Liver (tissue), 9 donors: ENCODE data around the gene ZNF620. TPM values are rescaled to one million over a fixed set of nuclear protein-coding genes. Genes with fewer than 3 reads are reported as not detected.
A peak's percentile ranks its signal among the peaks of the same experiment; 100 is the strongest.
"Not testable (repeated sequence)": the region's sequence is repeated elsewhere in the genome, so short reads cannot be mapped to it uniquely, and the experiment has no call there.

ENCODE experiments used
- DNase-seq: peaks from one replicate; pipeline ENCODE4 v3.0.0-alpha.2; 2017; ENCODE audit warnings: low spot score
- H3K27ac ChIP-seq, 2 donors: one replicate each; pipeline ENCODE4 v1.7.0; 2013; ENCODE audit warnings: inconsistent platforms in 2 of 2, low read length in 2 of 2, control low read depth in 1 of 2, low read depth in 1 of 2, mild to moderate bottlenecking in 1 of 2
- H3K27me3 ChIP-seq, 4 donors: one replicate each; pipeline versions ENCODE4 v1.6.1 to v1.7.0; 2013; ENCODE audit warnings: low read length in 3 of 4, inconsistent platforms in 1 of 4, mild to moderate bottlenecking in 1 of 4, moderate library complexity in 1 of 4; ENCODE audit not compliant: control insufficient read depth in 4 of 4, insufficient read depth in 4 of 4
- H3K36me3 ChIP-seq, 4 donors: one replicate each; pipeline versions ENCODE4 v1.6.1 to v1.7.0; 2013; ENCODE audit warnings: low read length in 3 of 4, mild to moderate bottlenecking in 3 of 4, low read depth in 1 of 4, moderate library complexity in 1 of 4; ENCODE audit not compliant: control insufficient read depth in 4 of 4, insufficient read depth in 3 of 4
- H3K4me1 ChIP-seq, 4 donors: one replicate each; pipeline versions ENCODE4 v1.6.1 to v1.7.0; 2013; ENCODE audit warnings: low read length in 3 of 4, mild to moderate bottlenecking in 3 of 4, moderate library complexity in 1 of 4; ENCODE audit not compliant: control insufficient read depth in 4 of 4, insufficient read depth in 4 of 4
- H3K4me3 ChIP-seq, 3 donors: one replicate each; pipeline versions ENCODE4 v1.6.1 to v1.7.0; 2013; ENCODE audit warnings: low read length in 3 of 3, control low read depth in 1 of 3, low read depth in 1 of 3, mild to moderate bottlenecking in 1 of 3
- H3K9ac ChIP-seq, 2 donors: one replicate each; pipeline ENCODE4 v1.7.0; 2013; ENCODE audit warnings: low read length in 2 of 2, mild to moderate bottlenecking in 2 of 2, moderate library complexity in 2 of 2, control low read depth in 1 of 2, low read depth in 1 of 2
- H3K9me3 ChIP-seq, 4 donors: one replicate each; pipeline versions ENCODE4 v1.6.1 to v1.7.0; 2013; ENCODE audit warnings: low read length in 3 of 4; ENCODE audit not compliant: control insufficient read depth in 4 of 4
- ATF3 ChIP-seq: IDR thresholded peaks from 2 replicates; pipeline ENCODE4 v1.6.1; 2016; ENCODE audit warnings: antibody characterized with exemption
- EGR1 ChIP-seq, 2 donors: IDR thresholded peaks; 2 replicates each; pipeline ENCODE4 v1.6.1; 2016 to 2018; ENCODE audit warnings: antibody characterized with exemption in 2 of 2, low read depth in 2 of 2
- FOXA1 ChIP-seq: IDR thresholded peaks from 2 replicates; pipeline ENCODE4 v1.6.1; 2016; ENCODE audit warnings: antibody characterized with exemption
- FOXA2 ChIP-seq: IDR thresholded peaks from 2 replicates; pipeline ENCODE4 v1.6.1; 2016; ENCODE audit warnings: antibody characterized with exemption
- HNF4A ChIP-seq, 2 donors: conservative IDR thresholded peaks; 2 replicates each; pipeline ENCODE4 v1.6.1; 2016; ENCODE audit warnings: antibody characterized with exemption in 2 of 2, mild to moderate bottlenecking in 2 of 2
- HNF4G ChIP-seq: IDR thresholded peaks from 2 replicates; pipeline ENCODE4 v1.6.1; 2016; ENCODE audit warnings: antibody characterized with exemption
- NR2F2 ChIP-seq: IDR thresholded peaks from 2 replicates; pipeline ENCODE4 v1.6.1; 2016; ENCODE audit warnings: antibody characterized with exemption
- RAD21 ChIP-seq, 2 donors: IDR thresholded peaks; 2 replicates each; pipeline ENCODE4 v1.6.1; 2016; ENCODE audit warnings: antibody characterized with exemption in 2 of 2, mild to moderate bottlenecking in 2 of 2
- TAF1 ChIP-seq: conservative IDR thresholded peaks from 2 replicates; pipeline ENCODE4 v1.6.1; 2016; ENCODE audit warnings: antibody characterized with exemption, mild to moderate bottlenecking
- ZBTB33 ChIP-seq: IDR thresholded peaks from 2 replicates; pipeline ENCODE4 v1.6.1; 2016; ENCODE audit warnings: antibody characterized with exemption
- WGBS: extraction: QIAGEN DNeasy Blood & Tissue Kit; methylation state at CpG from one replicate; pipeline ENCODE4 v1.1.7; 2013; 5-methylcytosine and 5-hydroxymethylcytosine counted together
- polyA plus RNA-seq, 2 donors: library from polyadenylated mRNA; stranded (reverse) in 1 of 2; unstranded in 1 of 2; fragments of 200-250 nt in 1 of 2; fragments of >200 nt in 1 of 2; fragmentation: Nextera tagmentation in 1 of 2; extraction: Ambion mirVana in 1 of 2; gene quantifications; one replicate each; pipeline versions ENCODE4 v1.2.1 to v1.2.3, GENCODE V29; 2013 to 2015
- total RNA-seq, 2 donors: library from RNA; depleted of rRNA; stranded (reverse); fragments of >200 nt; gene quantifications; one replicate each; pipeline ENCODE4 v1.2.3, GENCODE V29; 2014
- donor health status: healthy.
- donor health status: healthy.
- donor health status: healthy.
- donor health status: healthy.
- donor health status: healthy.

The ZNF620 gene
- total and polyA plus RNA-seq, 4 donors = 0.95 to 7.1 (median 1.7) TPM

- no peak for DNase-seq
- no peak for TF ChIP-seq TAF1
- Histone ChIP-seq H3K4me3 (peak overlapping the region; percentile 83 to 95 (median 93)), H3K27ac (peak overlapping the region in 1 of 2 donors; percentile 88), H3K9me3 (no peaks in the 10 kb centered on the region), H3K9ac (peak overlapping the region; percentile 87 to 94), H3K36me3 (peaks cover 8 to 43% (median 38%) of the 10 kb centered on the region in 4 donors), H3K27me3 (no peaks in the 10 kb centered on the region), H3K4me1 (peaks cover 0 to 27% (median 15%) of the 10 kb centered on the region in 4 donors)
- 88% methylated on average over 4 of the region's 4 CpGs for WGBS
Measured at GRCh38 chr3:40458473-40458872, 47.4 kb upstream of the ZNF620 start.

GRCh38 chr3:40460481-40460880, 45.4 kb upstream of the ZNF620 start:
- H3K4me3 ChIP-seq, DNase-seq, H3K27me3 ChIP-seq, H3K9me3 ChIP-seq, H3K27ac ChIP-seq, H3K9ac ChIP-seq: not testable (repeated sequence)
- Histone ChIP-seq H3K36me3 (peaks cover 8 to 63% (median 48%) of the 10 kb centered on the region in 4 donors), H3K4me1 (peaks cover 0 to 18% (median 9%) of the 10 kb centered on the region in 4 donors)
- WGBS = 90% methylated on average over 6 of the region's 6 CpGs

- H3K27me3 ChIP-seq = no peaks in the 10 kb centered on the region
- TF ChIP-seq ATF3 = no peak
- TF ChIP-seq HNF4A (conservative IDR thresholded peaks at IDR 0.05) = no peak
- TF ChIP-seq FOXA2 = no peak
- no peak for TF ChIP-seq NR2F2
- TF ChIP-seq EGR1 (IDR thresholded peaks at IDR 0.05; ENCODE audit: low read depth in 2 of 2) = no peak
- TF ChIP-seq RAD21 (IDR thresholded peaks at IDR 0.05) = no peak
- no peak for TF ChIP-seq HNF4G
- no peak for TF ChIP-seq FOXA1
- TF ChIP-seq ZBTB33 = no peak
- no peak overlapping the region for H3K27ac ChIP-seq
- H3K36me3 ChIP-seq = peaks cover 8 to 64% (median 48%) of the 10 kb centered on the region in 4 donors
- no peak overlapping the region for H3K9ac ChIP-seq
- H3K9me3 ChIP-seq = no peaks in the 10 kb centered on the region
- DNase-seq = no peak
- H3K4me1 ChIP-seq = peaks cover 0 to 17% (median 9%) of the 10 kb centered on the region in 4 donors
- WGBS = 81% methylated on average over 3 of the region's 3 CpGs
- H3K4me3 ChIP-seq = no peak overlapping the region
Measured at GRCh38 chr3:40461161-40461560, 44.7 kb upstream of the ZNF620 start.

- H3K27me3 ChIP-seq, H3K27ac ChIP-seq, H3K4me3 ChIP-seq, H3K9me3 ChIP-seq, DNase-seq, H3K4me1 ChIP-seq, H3K9ac ChIP-seq: not testable (repeated sequence)
- peaks cover 8 to 64% (median 50%) of the 10 kb centered on the region in 4 donors for H3K36me3 ChIP-seq
- WGBS = 91% methylated on average over 7 of the region's 7 CpGs
Measured at GRCh38 chr3:40462838-40463237, 43.0 kb upstream of the ZNF620 start.
